NCI-H2107 treated with DMSO at 0.1 percent for 48 hours (cell line): ENCODE data around the gene EXOC6B.

ENCODE experiments used
- DNase-seq: peaks from one replicate; lab custom pipeline; 2025; ENCODE audit not compliant: unreplicated experiment; lab: John Stamatoyannopoulos, UW

The EXOC6B gene

DNA sequence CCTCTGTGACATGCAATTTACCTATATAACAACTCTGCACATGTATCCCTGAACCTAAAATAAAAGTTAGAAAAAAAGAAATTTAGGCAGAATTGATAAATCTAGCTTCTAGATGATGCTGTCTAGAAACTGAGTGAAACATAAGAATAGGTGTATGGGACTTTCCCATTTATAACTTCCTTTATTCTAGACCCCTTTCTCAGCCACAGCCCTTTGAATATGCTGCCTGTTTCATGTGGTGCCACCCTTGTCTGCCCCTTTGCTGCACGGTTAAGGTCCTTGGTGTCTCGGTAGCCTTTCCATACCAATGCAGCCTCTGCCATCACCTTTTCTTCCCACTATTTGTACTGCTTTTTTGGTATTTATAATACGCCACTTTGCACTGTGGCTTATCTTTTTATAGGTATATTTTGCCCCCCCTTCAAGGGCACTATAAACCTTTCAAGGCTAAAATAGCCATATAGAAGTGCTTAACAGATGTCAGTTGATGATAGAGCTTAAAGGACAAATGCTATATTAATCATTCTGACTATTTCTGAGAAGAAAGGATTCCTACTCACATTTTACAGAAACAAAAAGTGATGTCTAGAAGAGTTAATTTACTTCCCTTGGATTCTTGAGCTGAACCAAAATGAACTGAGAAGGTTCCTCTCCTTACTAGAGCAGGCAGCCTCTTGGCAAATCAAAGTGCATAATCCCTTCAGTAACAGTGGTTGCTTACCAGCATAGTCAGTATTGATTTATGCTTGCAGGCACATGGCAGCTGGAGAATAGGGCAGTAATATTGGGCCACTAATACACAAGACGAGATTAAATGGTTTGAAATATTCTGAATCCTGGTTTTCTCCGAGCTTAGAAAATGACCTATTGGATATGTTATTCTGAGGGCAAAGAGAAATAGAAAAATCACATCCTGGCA, 590.1 kb downstream of the EXOC6B start:
- no peak for DNase-seq

GRCh38 chr2:72233211-72233610, 592.6 kb downstream of the EXOC6B start:
- no peak for DNase-seq

DNA sequence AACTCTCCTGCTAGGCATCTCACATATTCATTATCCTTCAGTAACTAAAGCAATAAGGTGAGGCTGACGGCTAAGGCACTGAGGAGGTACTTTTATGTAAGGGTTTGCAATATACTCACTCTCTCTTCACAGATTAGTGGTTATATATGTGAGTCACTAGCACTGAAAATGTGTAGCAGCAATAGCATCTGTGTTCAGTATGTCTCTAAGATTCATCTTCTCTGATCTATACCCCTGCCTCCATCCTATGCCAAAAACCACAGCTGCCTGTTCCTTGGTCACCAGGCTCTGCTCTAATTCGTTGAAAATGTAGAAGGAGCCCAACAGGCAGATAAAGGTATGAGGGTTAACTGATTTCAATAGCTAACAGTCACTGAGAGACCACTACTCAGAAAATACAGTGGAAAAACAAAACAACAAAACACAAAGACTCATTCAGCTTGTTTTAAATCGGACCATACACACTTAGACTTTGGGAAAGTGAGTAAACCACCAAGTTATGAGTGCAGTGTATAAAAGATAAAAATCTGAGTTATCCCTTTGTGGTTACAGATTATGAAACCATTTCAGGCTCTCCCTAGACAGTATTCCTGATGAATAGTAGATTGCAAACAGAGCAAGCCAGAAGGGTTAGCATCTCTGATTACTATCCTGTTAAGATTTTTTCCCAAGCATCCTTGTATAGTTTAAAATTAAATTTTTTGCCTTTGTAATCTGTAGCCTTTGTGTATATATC, 602.8 kb downstream of the EXOC6B start:
- no peak for DNase-seq

DNA sequence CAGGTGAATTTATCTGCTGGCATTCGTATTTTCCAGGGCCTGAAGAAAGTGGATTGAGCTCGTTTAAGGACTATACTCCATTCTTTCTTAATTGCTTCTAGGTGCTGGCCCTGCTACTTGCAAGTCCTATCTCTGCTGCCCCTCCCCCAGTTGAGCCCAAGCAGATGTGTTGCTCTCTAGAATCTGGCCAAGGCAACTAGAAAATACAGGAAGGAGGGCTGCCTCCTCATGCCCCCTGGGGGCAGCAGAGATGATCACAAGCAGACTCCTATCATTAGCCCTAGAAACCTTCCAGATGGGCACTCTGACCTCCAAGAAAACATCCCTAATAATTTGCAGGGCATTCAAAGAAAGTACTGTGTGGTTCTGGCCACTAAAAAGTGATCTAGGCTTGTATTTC, 605.7 kb downstream of the EXOC6B start:
- DNase-seq, result no peak

DNA sequence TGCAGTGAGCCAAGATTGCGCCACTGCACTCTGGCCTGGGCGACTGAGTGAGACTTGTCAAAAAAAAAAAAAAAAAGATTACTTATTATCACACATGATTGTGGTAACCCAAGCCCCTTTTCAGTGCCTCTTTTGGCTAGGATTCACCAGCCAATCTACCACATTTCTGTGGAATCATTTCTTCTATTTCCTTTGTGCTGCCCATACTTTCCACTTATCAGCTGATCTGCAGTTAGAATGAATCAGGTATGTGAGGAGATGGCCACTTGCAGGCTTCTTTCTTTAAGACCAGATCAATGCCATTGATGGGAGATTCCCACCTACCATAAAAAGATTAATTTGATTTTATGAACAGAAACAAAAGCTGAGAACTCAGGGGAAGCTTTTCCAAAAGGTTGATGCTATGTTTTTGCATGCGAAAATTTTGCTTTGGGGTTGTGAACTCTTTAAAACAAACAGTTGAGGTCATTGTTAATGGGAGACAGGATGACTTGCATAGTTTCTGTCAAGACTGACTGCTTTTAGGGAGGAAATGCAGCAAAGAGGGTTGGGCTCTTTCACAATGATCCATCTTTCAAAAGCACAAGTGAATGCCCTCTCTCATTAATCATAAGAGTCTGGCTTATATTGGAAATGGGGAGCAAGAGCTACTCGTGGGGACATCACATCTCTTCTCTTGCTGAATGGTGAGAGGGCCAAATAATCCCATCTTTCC, 611.2 kb downstream of the EXOC6B start:
- DNase-seq, result no peak

- no peak for DNase-seq
Observed at GRCh38 chr2:72212486-72212855, 613.4 kb downstream of the EXOC6B start.

DNA sequence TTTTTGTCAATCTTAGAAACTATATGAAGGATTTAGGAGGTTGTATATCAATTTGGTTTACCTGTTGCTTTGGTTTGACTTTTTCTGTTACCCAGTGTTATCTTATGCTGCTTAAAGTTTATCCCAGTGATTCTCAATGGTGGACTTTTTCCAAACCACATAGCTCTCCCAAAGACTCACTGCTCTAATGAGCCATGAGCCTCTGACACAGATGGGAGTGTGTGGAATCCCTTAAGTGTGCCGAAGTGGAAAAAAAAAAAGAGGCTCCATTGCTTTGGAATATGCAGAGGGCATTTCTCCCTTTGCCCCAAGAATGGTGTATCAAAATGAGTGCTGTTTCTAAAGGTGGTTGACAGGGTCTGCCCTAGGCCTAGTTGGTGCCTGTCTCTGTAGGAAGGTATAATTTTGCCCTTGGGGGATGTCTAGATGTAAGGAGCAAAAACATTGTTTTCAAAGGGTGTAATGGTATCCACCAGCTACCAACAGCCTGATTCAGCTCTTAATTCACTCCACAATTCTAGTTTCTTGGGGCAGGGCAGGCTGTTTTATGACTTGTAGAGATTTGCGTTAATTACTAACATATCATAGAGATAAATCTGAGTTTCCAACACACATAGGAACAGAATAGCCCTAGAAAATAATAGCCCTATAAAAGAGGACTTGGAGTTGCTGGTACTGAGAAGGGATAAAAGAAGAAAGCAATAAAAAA, 613.9 kb downstream of the EXOC6B start:
- no peak for DNase-seq

DNA sequence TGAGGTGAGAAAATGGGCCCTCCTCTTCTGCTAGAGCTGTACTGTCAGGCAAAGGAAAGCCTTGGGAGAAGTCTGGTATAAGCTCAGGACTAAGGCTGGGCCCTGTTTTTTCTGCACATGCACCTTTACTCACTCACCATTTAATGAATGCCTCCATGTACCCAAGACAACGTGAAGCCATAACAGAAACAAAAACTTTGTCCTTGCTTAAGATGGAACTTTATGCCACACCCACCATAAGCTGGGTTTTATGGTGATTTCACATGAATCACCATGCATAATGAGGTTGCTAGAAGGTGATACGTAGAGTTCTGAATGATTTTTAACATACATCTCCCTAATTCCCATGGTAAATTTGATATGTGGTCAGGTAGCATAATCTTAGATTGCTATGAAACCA, 614.5 kb downstream of the EXOC6B start:
- DNase-seq, result no peak

DNA sequence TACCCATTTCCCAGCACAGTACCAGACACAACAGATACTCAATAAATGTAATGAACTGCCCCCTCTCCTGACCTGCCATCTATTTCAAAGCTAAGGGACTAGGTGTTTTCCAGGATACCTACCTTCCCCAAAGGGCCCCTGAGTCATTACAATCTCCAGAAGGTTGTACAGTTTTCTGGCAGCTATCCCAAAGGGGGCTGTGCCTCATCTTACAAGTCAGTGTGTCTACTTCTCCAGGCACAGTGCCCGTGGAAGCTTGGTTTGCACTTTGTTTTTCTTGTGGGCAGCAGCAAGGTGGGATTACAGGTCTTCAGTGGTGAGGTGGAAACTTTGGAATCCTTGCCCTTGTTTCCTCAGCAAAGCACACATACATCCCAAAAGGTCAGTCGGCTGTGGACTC, 615.4 kb downstream of the EXOC6B start:
- DNase-seq, result no peak

GRCh38 chr2:72208225-72208624, 617.6 kb downstream of the EXOC6B start:
- no peak for DNase-seq

GRCh38 chr2:72207334-72207733, 618.5 kb downstream of the EXOC6B start:
- no peak for DNase-seq

GRCh38 chr2:72205504-72205881, 620.3 kb downstream of the EXOC6B start:
- DNase-seq, result no peak

DNA sequence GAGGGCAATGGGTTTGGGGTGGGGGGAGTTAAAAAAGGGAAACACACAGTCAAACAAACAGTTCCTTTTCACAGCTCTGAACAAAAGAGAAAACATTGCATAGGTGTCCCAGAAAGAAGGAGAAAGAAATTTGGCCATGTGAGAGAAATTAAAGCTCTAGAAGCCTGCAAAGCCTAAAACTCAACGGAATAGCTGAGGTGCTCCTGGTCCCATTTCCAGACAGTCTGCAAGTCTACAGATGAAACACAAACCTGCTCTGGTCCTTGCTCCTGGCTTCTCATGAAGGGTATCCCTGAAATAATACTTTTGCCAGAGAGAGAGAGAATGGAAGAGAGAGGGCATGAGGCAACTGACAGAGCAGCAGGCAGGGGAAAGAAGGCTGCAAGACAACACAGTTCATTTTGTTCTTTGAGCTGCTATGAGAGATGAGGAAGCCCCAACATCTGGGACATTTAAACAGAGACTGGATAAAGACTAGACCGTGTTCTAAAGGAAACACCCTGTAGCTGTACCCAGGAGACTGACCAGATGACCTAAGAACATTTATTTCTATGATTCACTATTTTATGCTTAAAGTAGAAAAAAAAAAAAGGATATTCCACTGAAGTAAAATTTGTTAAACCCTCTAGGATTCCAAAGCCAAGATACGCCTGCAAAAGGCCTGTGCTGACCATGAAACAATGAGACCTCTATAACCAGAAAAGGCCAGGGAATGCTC, 620.9 kb downstream of the EXOC6B start:
- no peak for DNase-seq

DNA sequence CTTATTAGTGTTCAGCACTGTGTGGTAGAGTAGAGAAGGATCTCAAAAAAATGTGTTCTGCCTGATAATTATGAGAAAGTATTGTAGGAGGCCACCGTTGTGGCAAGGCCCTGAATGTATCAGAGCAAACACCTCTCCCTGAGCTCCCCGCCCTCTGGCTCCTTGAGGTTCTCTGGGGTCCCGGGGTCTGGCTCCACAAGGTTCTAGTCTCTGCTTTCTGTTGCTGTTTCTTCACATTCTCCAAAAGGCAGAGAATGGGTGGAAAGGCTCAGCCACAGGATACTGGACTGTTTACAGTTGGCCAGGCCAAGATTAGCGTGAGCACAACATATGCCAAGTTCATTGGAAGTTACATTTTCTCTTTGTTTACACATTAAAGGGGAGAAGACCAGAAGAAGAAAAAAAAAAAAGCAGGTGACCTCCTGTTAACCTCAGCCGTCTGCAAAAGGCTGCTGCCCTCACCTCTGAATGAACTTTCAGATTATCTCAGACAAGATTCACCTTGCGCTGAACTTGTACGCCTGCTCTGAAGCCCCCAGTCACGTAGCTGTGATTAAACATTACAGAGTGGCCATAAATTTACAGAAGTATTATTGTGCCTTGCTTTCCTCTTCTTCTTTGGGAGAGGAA, 621.6 kb downstream of the EXOC6B start:
- no peak for DNase-seq

GRCh38 chr2:72198532-72199241, 627.1 kb downstream of the EXOC6B start:
- no peak for DNase-seq

DNA sequence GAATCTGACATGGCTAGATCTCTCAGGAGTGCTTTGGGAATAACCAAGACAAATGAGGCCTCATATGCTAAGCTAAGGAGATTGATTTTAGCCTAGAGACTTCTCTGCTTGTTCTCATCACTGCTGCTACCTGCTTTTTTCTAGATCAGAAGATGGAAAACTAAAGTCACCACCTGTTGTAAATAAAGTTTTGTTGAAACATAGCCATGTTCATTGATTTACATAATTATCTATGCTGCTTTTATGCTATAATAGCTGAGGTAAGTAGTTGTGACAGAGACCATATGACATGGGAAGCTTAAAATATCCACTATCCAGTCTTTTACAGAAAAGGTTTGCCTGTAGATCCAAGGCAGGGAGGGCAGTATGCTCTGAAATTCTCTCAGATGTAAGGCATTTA, 632.1 kb downstream of the EXOC6B start:
- DNase-seq, result no peak

- DNase-seq, result no peak
Observed at GRCh38 chr2:72191441-72191840, 634.4 kb downstream of the EXOC6B start.

DNA sequence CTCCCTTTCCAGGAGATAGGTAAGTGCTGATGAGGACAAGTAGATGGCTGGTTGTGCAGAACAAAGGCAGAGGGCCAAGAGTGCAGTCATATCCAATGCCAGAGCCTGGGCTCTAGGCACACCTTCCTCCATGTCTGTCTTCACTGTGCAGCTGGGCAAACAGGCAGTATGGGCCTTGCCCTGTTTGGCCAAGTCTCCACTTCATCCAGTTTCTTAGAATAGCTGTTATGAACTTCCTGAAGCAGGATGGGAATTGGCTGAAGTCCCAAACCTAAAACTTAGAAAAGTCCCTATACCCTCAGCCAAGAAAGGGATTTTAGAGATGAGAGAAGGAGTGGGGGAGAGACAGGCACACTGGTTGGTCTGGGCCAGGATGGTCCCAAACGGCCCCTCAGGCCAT, 640.6 kb downstream of the EXOC6B start:
- DNase-seq, result no peak

DNA sequence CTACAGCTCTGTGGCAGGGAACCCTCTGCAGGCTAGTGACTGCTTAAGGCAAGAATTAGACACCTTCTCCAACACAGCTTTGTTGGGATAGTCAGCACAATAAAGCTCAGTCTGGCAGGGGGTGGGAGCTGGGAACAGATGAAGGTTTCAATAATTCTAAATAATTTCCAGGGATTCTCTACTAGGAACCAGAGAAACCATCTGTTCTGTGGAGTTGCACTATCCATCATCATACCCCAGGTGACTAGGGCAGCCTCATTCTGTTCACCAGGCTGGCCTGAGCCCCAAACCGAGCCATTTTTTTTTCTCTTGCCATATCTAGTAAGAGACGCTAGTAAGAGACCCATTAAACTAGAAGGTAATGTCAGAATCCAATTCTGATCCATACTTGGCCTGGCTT, 642.4 kb downstream of the EXOC6B start:
- no peak for DNase-seq
